ENCODE results near the gene ASTN1.

GRCh38 chr1:177162243-177162642, 2.3 kb downstream of the ASTN1 start:
- TF ChIP-seq SIN3A (IDR thresholded peaks at IDR 0.05; ENCODE audit: borderline replicate concordance, insufficient read depth, low read length) (no peak), POLR2AphosphoS5 (IDR thresholded peaks at IDR 0.05; ENCODE audit: low read depth, low read length) (no peak), REST (IDR thresholded peaks at IDR 0.05; ENCODE audit: insufficient read depth in 1 of 2, low read depth in 2 of 2, low read length in 2 of 2) (no peak), TAF1 (IDR thresholded peaks at IDR 0.05; ENCODE audit: borderline replicate concordance, insufficient read depth, low read length) (no peak)
